ENCODE results near the gene TBC1D12. TPM values are rescaled to one million over a fixed set of nuclear protein-coding genes. Genes with fewer than 3 reads are reported as not detected.
"Not testable (repeated sequence)": the region's sequence is repeated elsewhere in the genome, so short reads cannot be mapped to it uniquely, and the experiment has no call there.

Gene TBC1D12
- polyA plus RNA-seq, 6 donors from 2014 or later, result 0.31 to 2.4 (median 0.96) TPM

- H3K9me3 Mint-ChIP-seq, result peaks cover 0 to 2% (median 0%) of the 10 kb centered on the region in 7 donors
Measured at GRCh38 chr10:94376865-94377264, 25.5 kb upstream of the TBC1D12 start.

GRCh38 chr10:94383530-94383929, 18.8 kb upstream of the TBC1D12 start:
- ATAC-seq (ENCODE audit: low read depth in 2 of 2), result no peak

More at GRCh38 chr10:94376865-94377264, 25.5 kb upstream of the TBC1D12 start:
- H3K4me3 Mint-ChIP-seq, result no peak overlapping the region
- no peak overlapping the region for H3K27ac Mint-ChIP-seq
- DNase-seq, result no peak
- H3K36me3 Mint-ChIP-seq, result no peaks in the 10 kb centered on the region
- no peaks in the 10 kb centered on the region for H3K4me1 Mint-ChIP-seq
- no peak for ATAC-seq (ENCODE audit: low read depth in 2 of 2)
- peaks cover 42 to 61% (median 60%) of the 10 kb centered on the region in 3 donors for H3K27me3 Mint-ChIP-seq

GRCh38 chr10:94385733-94386132, 16.6 kb upstream of the TBC1D12 start:
- not testable (repeated sequence) for H3K4me3 Mint-ChIP-seq; ATAC-seq (ENCODE audit: low read depth in 2 of 2); DNase-seq; H3K9me3 Mint-ChIP-seq; H3K27ac Mint-ChIP-seq; H3K36me3 Mint-ChIP-seq; H3K4me1 Mint-ChIP-seq
- peaks cover 5 to 33% (median 11%) of the 10 kb centered on the region in 3 donors for H3K27me3 Mint-ChIP-seq

More at GRCh38 chr10:94383530-94383929, 18.8 kb upstream of the TBC1D12 start:
- H3K4me3 Mint-ChIP-seq, result no peak overlapping the region
- H3K27ac Mint-ChIP-seq, result no peak overlapping the region
- DNase-seq, result no peak
- no peaks in the 10 kb centered on the region for H3K36me3 Mint-ChIP-seq
- peaks cover 14 to 36% (median 21%) of the 10 kb centered on the region in 3 donors for H3K27me3 Mint-ChIP-seq
- no peaks in the 10 kb centered on the region for H3K4me1 Mint-ChIP-seq
- no peaks in the 10 kb centered on the region for H3K9me3 Mint-ChIP-seq

- ATAC-seq (ENCODE audit: low read depth in 2 of 2); H3K9me3 Mint-ChIP-seq; H3K4me3 Mint-ChIP-seq; H3K36me3 Mint-ChIP-seq; DNase-seq; H3K27ac Mint-ChIP-seq; H3K4me1 Mint-ChIP-seq: not testable (repeated sequence)
- peaks cover 0 to 21% (median 8%) of the 10 kb centered on the region in 3 donors for H3K27me3 Mint-ChIP-seq
Measured at GRCh38 chr10:94392117-94392516, 10.2 kb upstream of the TBC1D12 start.

- DNase-seq, result no peak
- ATAC-seq (ENCODE audit: low read depth in 2 of 2), result no peak
- Mint-ChIP-seq H3K9me3 (peaks cover 0 to 7% (median 0%) of the 10 kb centered on the region in 7 donors), H3K27me3 (peaks cover 15 to 28% (median 21%) of the 10 kb centered on the region in 3 donors), H3K4me1 (peaks cover 0 to 10% (median 6%) of the 10 kb centered on the region in 3 donors), H3K27ac (no peak overlapping the region), H3K4me3 (no peak overlapping the region), H3K36me3 (no peaks in the 10 kb centered on the region)
Measured at GRCh38 chr10:94397549-94398370, 4.6 kb upstream of the TBC1D12 start.

- peaks cover 0 to 7% (median 0%) of the 10 kb centered on the region in 7 donors for H3K9me3 Mint-ChIP-seq
- ATAC-seq (ENCODE audit: low read depth in 2 of 2) (no peak), DNase-seq (no peak)
- H3K36me3 Mint-ChIP-seq, result no peaks in the 10 kb centered on the region
- no peak overlapping the region for H3K27ac Mint-ChIP-seq
- peaks cover 19 to 32% (median 21%) of the 10 kb centered on the region in 3 donors for H3K27me3 Mint-ChIP-seq
- H3K4me3 Mint-ChIP-seq, result no peak overlapping the region
- peaks cover 2 to 10% (median 8%) of the 10 kb centered on the region in 3 donors for H3K4me1 Mint-ChIP-seq
Measured at GRCh38 chr10:94398762-94399161, 3.6 kb upstream of the TBC1D12 start.

- Mint-ChIP-seq H3K27ac (peak overlapping the region in 1 of 6 donors; percentile 93), H3K27me3 (peaks cover 14 to 48% (median 29%) of the 10 kb centered on the region in 3 donors), H3K4me3 (peak overlapping the region in 6 of 8 donors; percentile 81 to 95 (median 94)), H3K4me1 (peaks cover 5 to 14% (median 10%) of the 10 kb centered on the region in 3 donors), H3K9me3 (peaks cover 0 to 7% (median 0%) of the 10 kb centered on the region in 7 donors), H3K36me3 (no peaks in the 10 kb centered on the region)
- DNase-seq (peak; percentile 38), ATAC-seq (ENCODE audit: low read depth in 2 of 2) (peak; percentile 4 to 18)
Measured at GRCh38 chr10:94402843-94403379, 570 bp downstream of the TBC1D12 start.

GRCh38 chr10:94403380-94404213, 1.3 kb downstream of the TBC1D12 start:
- H3K4me3 Mint-ChIP-seq, result peak overlapping the region; percentile 81 to 95 (median 94)
- peaks cover 5 to 14% (median 10%) of the 10 kb centered on the region in 3 donors for H3K4me1 Mint-ChIP-seq
- peak overlapping the region; percentile 80 to 95 (median 92) for H3K27ac Mint-ChIP-seq
- peaks cover 0 to 7% (median 0%) of the 10 kb centered on the region in 7 donors for H3K9me3 Mint-ChIP-seq
- DNase-seq (peak; percentile 71), ATAC-seq (ENCODE audit: low read depth in 2 of 2) (peak; percentile 87)
- H3K27me3 Mint-ChIP-seq, result peaks cover 14 to 47% (median 27%) of the 10 kb centered on the region in 3 donors
- no peaks in the 10 kb centered on the region for H3K36me3 Mint-ChIP-seq

GRCh38 chr10:94405406-94405805, 3.1 kb downstream of the TBC1D12 start:
- Mint-ChIP-seq H3K4me1 (peaks cover 5 to 14% (median 10%) of the 10 kb centered on the region in 3 donors), H3K9me3 (peaks cover 0 to 7% (median 0%) of the 10 kb centered on the region in 7 donors), H3K36me3 (no peaks in the 10 kb centered on the region), H3K27me3 (peaks cover 14 to 52% (median 32%) of the 10 kb centered on the region in 3 donors), H3K27ac (no peak overlapping the region), H3K4me3 (peak overlapping the region in 3 of 8 donors; percentile 1 to 94 (median 22))
- DNase-seq, result no peak
- ATAC-seq (ENCODE audit: low read depth in 2 of 2), result no peak

GRCh38 chr10:94407668-94408067, 5.3 kb downstream of the TBC1D12 start:
- Mint-ChIP-seq H3K27ac (peak overlapping the region in 1 of 6 donors; percentile 43), H3K27me3 (peaks cover 0 to 52% (median 33%) of the 10 kb centered on the region in 3 donors), H3K4me3 (no peak overlapping the region), H3K9me3 (no peaks in the 10 kb centered on the region), H3K4me1 (peaks cover 0 to 8% (median 5%) of the 10 kb centered on the region in 3 donors), H3K36me3 (no peaks in the 10 kb centered on the region)
- DNase-seq (no peak), ATAC-seq (ENCODE audit: low read depth in 2 of 2) (no peak)

GRCh38 chr10:94409021-94409657, 6.8 kb downstream of the TBC1D12 start:
- DNase-seq (no peak), ATAC-seq (ENCODE audit: low read depth in 2 of 2) (no peak)
- H3K27me3 Mint-ChIP-seq, result peaks cover 0 to 48% (median 27%) of the 10 kb centered on the region in 3 donors
- peaks cover 0 to 2% (median 0%) of the 10 kb centered on the region in 3 donors for H3K4me1 Mint-ChIP-seq
- H3K27ac Mint-ChIP-seq, result no peak overlapping the region
- H3K9me3 Mint-ChIP-seq, result no peaks in the 10 kb centered on the region
- no peak overlapping the region for H3K4me3 Mint-ChIP-seq
- no peaks in the 10 kb centered on the region for H3K36me3 Mint-ChIP-seq

GRCh38 chr10:94411304-94411703, 9.0 kb downstream of the TBC1D12 start:
- peaks cover 0 to 46% (median 22%) of the 10 kb centered on the region in 3 donors for H3K27me3 Mint-ChIP-seq
- no peak for ATAC-seq (ENCODE audit: low read depth in 2 of 2)
- H3K4me3 Mint-ChIP-seq, result no peak overlapping the region
- no peaks in the 10 kb centered on the region for H3K9me3 Mint-ChIP-seq
- H3K27ac Mint-ChIP-seq, result no peak overlapping the region
- peaks cover 0 to 7% (median 3%) of the 10 kb centered on the region in 3 donors for H3K4me1 Mint-ChIP-seq
- H3K36me3 Mint-ChIP-seq, result no peaks in the 10 kb centered on the region
- no peak for DNase-seq

Measured in naive B cell (primary cell).